Upper lobe of right lung (tissue), 1 donor: ENCODE data around the gene TEX12. TPM values are rescaled to one million over a fixed set of nuclear protein-coding genes. Genes with fewer than 3 reads are reported as not detected.
"Not testable (repeated sequence)": the region's sequence is repeated elsewhere in the genome, so short reads cannot be mapped to it uniquely, and the experiment has no call there.

ENCODE experiments used
- ATAC-seq: fragments of 200-7000 bp; cut with Tn5 transposase; one replicate; pipeline ENCODE4 v1.9.1; 2020; ENCODE audit warnings: mild to moderate bottlenecking, moderate library complexity
- DNase-seq: peaks from one replicate; pipeline ENCODE4 v3.0.0-alpha.2; 2020
- H3K27ac ChIP-seq: fragments of 200-600 bp; one replicate; pipeline ENCODE4 v1.8.0; 2022
- H3K27me3 ChIP-seq: fragments of 200-600 bp; one replicate; pipeline ENCODE4 v1.8.0; 2022; ENCODE audit warnings: mild to moderate bottlenecking
- H3K36me3 ChIP-seq: fragments of 200-600 bp; one replicate; pipeline ENCODE4 v1.8.0; 2022
- H3K4me1 ChIP-seq: fragments of 200-600 bp; one replicate; pipeline ENCODE4 v1.8.0; 2022
- H3K4me3 ChIP-seq: fragments of 200-600 bp; one replicate; pipeline ENCODE4 v1.8.0; 2022; ENCODE audit warnings: mild to moderate bottlenecking
- H3K9me3 ChIP-seq: fragments of 200-600 bp; one replicate; pipeline ENCODE4 v1.8.0; 2022
- intact Hi-C: fragments of 100-400 bp; cut with DNase I; formaldehyde crosslinking; loops from one replicate; pipeline ENCODE4 v1.11.0; 2022
- total RNA-seq: library from RNA; stranded (reverse); fragmentation: NEBNext Ultra II Directional; extraction: Animal tissue kit (Norgen Biotek cat#: 25700); gene quantifications from one replicate; pipeline ENCODE4 v1.2.1, GENCODE V29; 2021
- TF ChIP-seq, protein P1 (sequence below): fragments of 200-600 bp; IDR thresholded peaks from one replicate; pipeline ENCODE4 v1.8.0; 2022; ENCODE audit warnings: antibody characterized with exemption
- donor health status: DM: no; HTN: yes; CAD: no; lungs with severe emphysema.

The TEX12 gene
- total RNA-seq, 1 donor from 2014 or later = not detected

- intact Hi-C loops = no loop called here
- DNase-seq = no peak
- H3K27ac ChIP-seq = no peak overlapping the region
- no peaks in the 10 kb centered on the region for H3K36me3 ChIP-seq
- no peaks in the 10 kb centered on the region for H3K27me3 ChIP-seq
- TF ChIP-seq, protein P1, sequence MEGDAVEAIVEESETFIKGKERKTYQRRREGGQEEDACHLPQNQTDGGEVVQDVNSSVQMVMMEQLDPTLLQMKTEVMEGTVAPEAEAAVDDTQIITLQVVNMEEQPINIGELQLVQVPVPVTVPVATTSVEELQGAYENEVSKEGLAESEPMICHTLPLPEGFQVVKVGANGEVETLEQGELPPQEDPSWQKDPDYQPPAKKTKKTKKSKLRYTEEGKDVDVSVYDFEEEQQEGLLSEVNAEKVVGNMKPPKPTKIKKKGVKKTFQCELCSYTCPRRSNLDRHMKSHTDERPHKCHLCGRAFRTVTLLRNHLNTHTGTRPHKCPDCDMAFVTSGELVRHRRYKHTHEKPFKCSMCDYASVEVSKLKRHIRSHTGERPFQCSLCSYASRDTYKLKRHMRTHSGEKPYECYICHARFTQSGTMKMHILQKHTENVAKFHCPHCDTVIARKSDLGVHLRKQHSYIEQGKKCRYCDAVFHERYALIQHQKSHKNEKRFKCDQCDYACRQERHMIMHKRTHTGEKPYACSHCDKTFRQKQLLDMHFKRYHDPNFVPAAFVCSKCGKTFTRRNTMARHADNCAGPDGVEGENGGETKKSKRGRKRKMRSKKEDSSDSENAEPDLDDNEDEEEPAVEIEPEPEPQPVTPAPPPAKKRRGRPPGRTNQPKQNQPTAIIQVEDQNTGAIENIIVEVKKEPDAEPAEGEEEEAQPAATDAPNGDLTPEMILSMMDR = no peak
- no peaks in the 10 kb centered on the region for H3K9me3 ChIP-seq
- peak; percentile 49 for ATAC-seq
- no peaks in the 10 kb centered on the region for H3K4me1 ChIP-seq
- no peak overlapping the region for H3K4me3 ChIP-seq
These were observed 28.8 kb downstream of the TEX12 start for GRCh38 chr11:112195951-112196351.

DNA sequence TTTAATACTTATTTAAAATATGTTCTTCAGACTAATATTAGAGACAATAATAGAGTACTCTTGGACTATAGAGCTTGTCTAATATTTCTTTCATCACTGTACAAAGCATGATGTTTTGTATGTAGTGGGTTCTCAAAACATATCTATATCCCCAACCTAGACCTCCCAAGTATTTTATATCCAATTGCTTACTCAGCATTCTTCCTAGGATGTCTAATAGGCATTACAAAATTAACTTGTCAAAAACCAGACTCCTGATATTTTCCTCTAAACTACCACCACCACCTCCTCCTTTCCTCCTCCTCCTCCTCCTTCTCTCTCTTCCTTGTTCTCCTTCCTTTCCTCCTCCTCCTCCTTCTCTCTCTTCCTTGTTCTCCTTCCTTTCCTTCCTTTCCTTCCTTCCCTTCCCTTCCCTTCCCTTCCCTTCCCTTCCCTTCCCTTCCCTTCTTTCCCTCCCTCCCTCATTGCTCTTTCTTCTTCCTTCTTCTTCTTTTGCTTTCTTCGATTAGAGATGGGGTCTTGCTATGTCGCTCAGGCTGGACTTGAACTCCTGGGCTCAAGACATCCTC is 29.4 kb downstream of the TEX12 start:
- no peak for ATAC-seq
- Histone ChIP-seq H3K27ac (no peak overlapping the region), H3K36me3 (no peaks in the 10 kb centered on the region), H3K4me1 (no peaks in the 10 kb centered on the region), H3K27me3 (no peaks in the 10 kb centered on the region), H3K4me3 (no peak overlapping the region), H3K9me3 (no peaks in the 10 kb centered on the region)
- TF ChIP-seq, protein P1 = no peak
- DNase-seq = no peak
- intact Hi-C loops = no loop called here

- H3K4me1 ChIP-seq, ATAC-seq, H3K36me3 ChIP-seq, intact Hi-C loops, H3K27me3 ChIP-seq, DNase-seq, H3K27ac ChIP-seq, H3K4me3 ChIP-seq, H3K9me3 ChIP-seq: not testable (repeated sequence)
These were observed 31.9 kb downstream of the TEX12 start for GRCh38 chr11:112199101-112199500.

DNA sequence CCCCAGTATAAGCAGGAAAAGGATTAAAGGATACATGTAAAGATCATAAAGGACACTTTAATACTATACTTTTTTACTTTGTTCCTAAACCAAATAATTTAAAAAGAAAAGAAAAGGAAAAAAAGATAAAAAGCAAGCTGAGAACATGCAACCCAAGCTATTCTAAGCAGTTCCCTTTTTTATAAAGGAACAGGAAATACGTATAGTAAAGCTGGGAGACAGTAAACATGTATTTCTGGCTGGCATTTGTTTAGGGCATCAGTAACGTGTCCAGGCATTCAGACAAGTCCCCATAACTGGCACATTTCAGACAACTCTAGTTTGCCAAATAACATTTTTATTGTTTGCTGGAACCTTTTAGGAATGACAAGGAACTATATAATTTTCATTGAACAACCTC is 33.1 kb downstream of the TEX12 start:
- no peaks in the 10 kb centered on the region for H3K27me3 ChIP-seq
- intact Hi-C loops = no loop called here
- H3K4me1 ChIP-seq = no peaks in the 10 kb centered on the region
- DNase-seq = no peak
- H3K9me3 ChIP-seq = no peaks in the 10 kb centered on the region
- no peaks in the 10 kb centered on the region for H3K36me3 ChIP-seq
- no peak for ATAC-seq
- no peak overlapping the region for H3K27ac ChIP-seq
- no peak overlapping the region for H3K4me3 ChIP-seq
- TF ChIP-seq, protein P1 = no peak

- H3K36me3 ChIP-seq = no peaks in the 10 kb centered on the region
- H3K4me1 ChIP-seq = no peaks in the 10 kb centered on the region
- no peaks in the 10 kb centered on the region for H3K27me3 ChIP-seq
- H3K27ac ChIP-seq = no peak overlapping the region
- TF ChIP-seq, protein P1 = no peak
- H3K4me3 ChIP-seq = no peak overlapping the region
- DNase-seq = no peak
- no peak for ATAC-seq
- H3K9me3 ChIP-seq = no peaks in the 10 kb centered on the region
- intact Hi-C loops = no loop called here
These were observed 38.9 kb downstream of the TEX12 start for GRCh38 chr11:112206071-112206470.

- no peaks in the 10 kb centered on the region for H3K9me3 ChIP-seq
- TF ChIP-seq, protein P1 = no peak
- no peaks in the 10 kb centered on the region for H3K36me3 ChIP-seq
- H3K4me3 ChIP-seq = no peak overlapping the region
- H3K4me1 ChIP-seq = no peaks in the 10 kb centered on the region
- H3K27me3 ChIP-seq = no peaks in the 10 kb centered on the region
- intact Hi-C loops = no loop called here
- no peak overlapping the region for H3K27ac ChIP-seq
- no peak for ATAC-seq
- DNase-seq = no peak
These were observed 43.7 kb downstream of the TEX12 start for GRCh38 chr11:112210890-112211289.
